Retinal pigment epithelial cell (primary cell): Measurements from ENCODE around the gene ZCCHC7.
"Not testable (repeated sequence)": the region's sequence is repeated elsewhere in the genome, so short reads cannot be mapped to it uniquely, and the experiment has no call there.

ENCODE experiments used
- DNase-seq: peaks from one replicate; pipeline ENCODE4 v3.0.0-alpha.2; 2010; ENCODE audit warnings: low read depth
- H3K4me3 ChIP-seq: 2 replicates; pipeline ENCODE4 v1.5.1; 2011; ENCODE audit warnings: mild to moderate bottlenecking, low read length, control low read depth, moderate library complexity
- CTCF ChIP-seq: conservative IDR thresholded peaks from 2 replicates; pipeline ENCODE4 v1.5.1; 2011; ENCODE audit warnings: low read depth, low read length, control low read depth, inconsistent platforms

ZCCHC7 gene

GRCh38 chr9:37201581-37201980 is 81.2 kb downstream of the ZCCHC7 start:
- no peak overlapping the region for H3K4me3 ChIP-seq
- DNase-seq: no peak
- no peak for TF ChIP-seq CTCF

- DNase-seq: no peak
- H3K4me3 ChIP-seq: no peak overlapping the region
- no peak for TF ChIP-seq CTCF
Observed at GRCh38 chr9:37202091-37202490, 81.7 kb downstream of the ZCCHC7 start.

GRCh38 chr9:37203456-37203855 is 83.1 kb downstream of the ZCCHC7 start:
- not testable (repeated sequence) for DNase-seq, H3K4me3 ChIP-seq

DNA sequence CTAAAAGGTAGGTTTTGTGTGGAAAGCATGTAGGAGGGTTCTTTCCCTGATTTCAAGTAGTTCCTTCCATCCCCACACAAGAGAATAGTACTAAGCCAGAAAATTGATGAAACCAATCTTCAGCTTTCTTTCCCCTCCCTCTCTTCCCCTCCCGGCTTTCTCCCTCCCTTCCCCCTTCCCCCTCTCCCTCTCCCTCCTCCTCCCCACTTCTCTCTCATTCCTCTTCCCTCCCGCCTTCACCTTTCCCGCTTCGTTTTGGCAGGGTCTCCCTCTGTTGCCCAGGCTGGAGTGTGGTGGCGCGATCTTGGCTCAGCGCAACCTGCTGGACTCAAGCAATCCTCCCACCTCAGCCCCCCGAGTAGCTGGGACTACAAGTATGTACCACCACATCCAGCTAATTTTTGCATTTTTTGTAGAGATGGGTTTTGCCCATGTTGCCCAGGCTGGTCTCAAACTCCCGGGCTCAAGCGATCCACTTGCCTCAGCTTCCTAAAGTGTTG is 85.8 kb downstream of the ZCCHC7 start:
- no peak for DNase-seq
- no peak for TF ChIP-seq CTCF
- H3K4me3 ChIP-seq: no peak overlapping the region

GRCh38 chr9:37209431-37210386 is 89.3 kb downstream of the ZCCHC7 start:
- DNase-seq: no peak
- no peak for TF ChIP-seq CTCF
- no peak overlapping the region for H3K4me3 ChIP-seq

- H3K4me3 ChIP-seq: no peak overlapping the region
- no peak for TF ChIP-seq CTCF
- no peak for DNase-seq
Observed at GRCh38 chr9:37210737-37211523, 90.6 kb downstream of the ZCCHC7 start.

DNA sequence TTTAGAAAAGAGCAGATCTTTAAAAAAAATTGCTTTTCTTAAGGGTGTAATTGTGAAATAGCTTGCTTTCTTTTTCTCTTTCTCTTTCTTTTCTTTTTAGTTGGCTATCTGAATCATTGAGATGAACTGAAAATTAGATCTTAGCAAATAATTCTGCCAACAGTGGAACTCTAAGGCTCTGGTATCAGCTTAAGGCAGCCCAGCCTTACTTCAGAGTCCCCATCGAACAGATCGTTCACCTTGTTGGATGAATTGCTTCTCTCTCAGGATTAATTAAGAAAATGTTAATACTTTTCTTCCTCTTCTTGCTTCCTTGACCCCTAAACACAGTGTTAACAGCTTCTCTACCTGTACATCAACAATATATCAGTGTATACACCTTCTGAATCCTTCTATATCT is 92.1 kb downstream of the ZCCHC7 start:
- DNase-seq: no peak
- TF ChIP-seq CTCF: no peak

More for the DNA sequence above, 92.1 kb downstream of the ZCCHC7 start:
- H3K4me3 ChIP-seq: no peak overlapping the region
